GM19328 (cell line): ENCODE data around the gene GIPC3.

ENCODE experiments used
- ATAC-seq: cut with Tn5 transposase; IDR thresholded peaks from one replicate; pipeline ENCODE4 v1.9.1; 2021; ENCODE audit warnings: mild to moderate bottlenecking, moderate library complexity; ENCODE audit not compliant: unreplicated experiment

The GIPC3 gene

DNA sequence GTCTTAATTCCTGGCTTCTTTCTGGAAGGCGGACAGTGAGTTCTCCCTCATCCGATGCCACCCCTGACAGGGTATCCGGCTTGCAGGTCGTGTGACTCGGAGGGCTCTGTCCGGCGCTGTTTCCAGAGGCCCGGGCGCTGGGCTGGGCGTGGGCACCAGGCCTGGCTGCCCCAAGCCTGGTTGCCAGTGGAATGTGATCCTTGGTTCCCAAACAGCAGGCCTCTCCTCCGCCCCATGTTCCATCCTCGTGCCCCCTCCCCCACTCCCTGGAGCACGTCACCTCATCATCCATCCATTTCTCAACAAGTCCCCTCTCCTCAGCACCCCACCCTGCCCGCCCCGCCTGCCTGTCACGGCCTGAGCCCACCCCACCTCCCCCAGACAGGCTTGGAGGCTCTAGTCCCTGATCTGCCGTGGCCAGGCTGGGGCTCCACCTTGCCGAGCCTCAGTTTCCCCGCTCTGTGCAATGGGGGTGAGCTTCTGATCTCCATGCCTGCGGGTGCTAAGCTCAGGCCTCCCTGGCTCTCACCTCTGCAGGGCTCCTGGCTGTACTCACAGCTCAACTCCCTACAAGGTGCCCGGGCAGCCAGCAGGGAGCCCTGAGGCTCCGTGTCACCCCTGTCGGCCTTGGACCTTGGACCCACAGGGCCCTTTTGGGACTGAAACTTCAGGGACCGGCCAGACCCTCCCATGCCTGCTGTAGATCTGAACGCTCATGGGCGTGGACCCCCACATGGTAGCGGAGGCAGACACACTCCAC, 19.1 kb downstream of the GIPC3 start:
- ATAC-seq: no peak

GRCh38 chr19:3604987-3605343, 19.7 kb downstream of the GIPC3 start:
- no peak for ATAC-seq

- no peak for ATAC-seq
Measured at GRCh38 chr19:3605361-3605760, 20.1 kb downstream of the GIPC3 start.

DNA sequence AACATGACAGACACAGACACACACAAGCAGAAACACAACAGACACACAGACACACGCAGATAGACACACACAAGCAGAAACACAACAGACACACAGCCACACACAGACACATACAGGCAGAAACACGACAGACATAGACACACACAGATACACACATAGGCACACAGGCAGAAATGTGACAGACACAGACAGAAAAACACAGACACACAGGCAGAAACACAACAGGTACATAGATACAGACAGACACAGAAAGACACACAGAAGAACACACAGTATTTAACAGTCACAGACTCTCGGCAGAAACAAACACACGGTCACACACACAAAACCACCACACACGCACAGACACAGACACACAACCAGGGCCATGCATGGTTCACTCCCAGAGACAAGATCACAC, 20.5 kb downstream of the GIPC3 start:
- ATAC-seq: no peak

GRCh38 chr19:3606174-3606689, 21.0 kb downstream of the GIPC3 start:
- ATAC-seq: no peak

GRCh38 chr19:3606690-3607289, 21.5 kb downstream of the GIPC3 start, which contains the start of gene TBXA2R:
Gene TBXA2R, minus strand, starts transcription at chr19:3606875. Its CDS starts 6,241 bp downstream, at chr19:3600634.
- ATAC-seq: no peak

DNA sequence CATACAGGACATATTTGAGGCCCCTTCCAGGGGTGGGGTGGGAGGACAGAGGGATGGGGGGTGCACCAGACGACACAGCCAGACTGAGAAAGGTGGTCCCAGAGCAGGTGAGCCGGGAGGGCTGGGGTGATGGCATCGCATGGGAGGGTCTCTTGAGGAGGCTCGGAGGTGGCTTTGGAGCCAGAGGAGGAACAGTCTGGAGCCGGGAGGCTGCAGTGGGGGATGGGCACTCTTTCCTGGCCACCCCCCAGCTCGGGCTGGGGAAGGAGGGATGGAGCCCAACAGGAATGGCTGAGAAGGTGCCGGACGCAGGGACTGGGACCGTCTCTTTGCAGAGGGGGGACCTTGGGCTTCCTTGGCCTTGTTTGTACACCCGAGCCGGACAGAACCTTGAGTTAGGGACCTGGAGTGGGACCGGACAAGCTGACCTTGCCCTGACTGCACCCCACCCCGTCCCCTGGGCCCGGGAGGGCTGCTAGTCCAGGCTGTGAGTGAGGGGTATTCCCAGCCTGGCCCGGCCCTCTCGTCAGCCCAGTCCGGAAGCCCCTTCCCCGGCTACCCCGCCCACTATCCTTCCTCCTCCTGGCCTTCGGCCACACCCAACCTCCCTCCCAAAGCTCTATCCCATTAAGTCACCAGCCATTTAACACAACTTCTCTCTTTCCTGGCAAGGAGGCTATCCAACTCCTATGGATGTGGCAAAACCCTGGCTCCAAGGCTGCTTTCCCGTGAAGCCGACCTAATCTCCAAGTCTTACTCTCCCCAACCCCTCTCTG, 22.2 kb downstream of the GIPC3 start:
- no peak for ATAC-seq

- ATAC-seq: no peak
Measured at GRCh38 chr19:3608079-3608641, 22.9 kb downstream of the GIPC3 start.

GRCh38 chr19:3608750-3609322, 23.6 kb downstream of the GIPC3 start:
- ATAC-seq: no peak

- ATAC-seq: no peak
Measured at GRCh38 chr19:3609779-3610719, 24.8 kb downstream of the GIPC3 start.

DNA sequence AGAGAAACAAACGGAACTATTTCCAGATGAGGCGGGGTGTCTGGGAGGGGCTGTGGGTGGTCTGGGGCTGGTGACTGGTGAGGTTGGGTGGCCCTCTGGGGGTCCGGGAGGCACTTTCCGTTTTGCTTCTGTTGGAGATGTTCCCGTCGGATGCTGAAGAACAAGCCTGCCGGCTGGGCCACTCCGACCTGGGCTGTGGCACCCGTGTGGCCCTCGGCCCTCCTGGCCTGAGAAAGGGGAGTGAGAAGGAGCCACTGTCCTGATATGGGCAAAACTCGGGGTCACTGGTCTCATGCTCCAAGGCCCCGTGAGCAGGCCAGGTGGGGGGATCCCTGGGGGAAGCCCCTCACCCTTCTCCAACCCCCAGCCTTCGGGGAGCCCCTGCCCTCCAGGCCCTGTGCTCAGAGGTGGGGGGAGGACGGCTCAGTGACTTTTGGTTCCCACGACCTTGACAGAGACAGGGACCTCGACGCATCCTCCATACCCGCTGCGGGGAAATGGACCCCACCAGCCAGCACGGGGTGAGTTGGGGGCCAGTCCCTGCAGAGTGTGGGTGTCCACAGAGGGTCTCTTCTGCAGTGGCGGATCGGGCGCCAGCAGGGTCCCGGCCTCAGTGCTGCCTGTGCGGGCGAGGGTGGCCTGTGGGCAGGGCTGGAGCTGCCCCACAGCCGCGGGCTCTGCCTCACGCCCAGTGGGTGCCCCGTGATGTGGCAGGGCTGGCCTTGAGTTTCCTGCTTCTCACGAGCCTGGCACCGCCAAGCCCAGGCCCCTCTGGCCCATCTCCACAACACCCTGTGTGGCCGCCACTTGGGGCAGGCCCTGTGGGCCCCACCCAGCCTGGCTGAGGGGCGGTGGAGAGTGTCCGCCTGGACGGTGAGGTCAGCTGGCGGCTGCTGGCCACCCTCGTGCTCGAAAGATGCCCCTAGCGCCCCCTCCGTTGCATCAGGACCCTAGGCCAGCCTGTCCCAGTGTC, 25.8 kb downstream of the GIPC3 start:
- ATAC-seq: no peak

GRCh38 chr19:3611841-3612240, 26.6 kb downstream of the GIPC3 start:
- ATAC-seq: no peak

GRCh38 chr19:3612330-3612729, 27.1 kb downstream of the GIPC3 start:
- ATAC-seq: no peak

DNA sequence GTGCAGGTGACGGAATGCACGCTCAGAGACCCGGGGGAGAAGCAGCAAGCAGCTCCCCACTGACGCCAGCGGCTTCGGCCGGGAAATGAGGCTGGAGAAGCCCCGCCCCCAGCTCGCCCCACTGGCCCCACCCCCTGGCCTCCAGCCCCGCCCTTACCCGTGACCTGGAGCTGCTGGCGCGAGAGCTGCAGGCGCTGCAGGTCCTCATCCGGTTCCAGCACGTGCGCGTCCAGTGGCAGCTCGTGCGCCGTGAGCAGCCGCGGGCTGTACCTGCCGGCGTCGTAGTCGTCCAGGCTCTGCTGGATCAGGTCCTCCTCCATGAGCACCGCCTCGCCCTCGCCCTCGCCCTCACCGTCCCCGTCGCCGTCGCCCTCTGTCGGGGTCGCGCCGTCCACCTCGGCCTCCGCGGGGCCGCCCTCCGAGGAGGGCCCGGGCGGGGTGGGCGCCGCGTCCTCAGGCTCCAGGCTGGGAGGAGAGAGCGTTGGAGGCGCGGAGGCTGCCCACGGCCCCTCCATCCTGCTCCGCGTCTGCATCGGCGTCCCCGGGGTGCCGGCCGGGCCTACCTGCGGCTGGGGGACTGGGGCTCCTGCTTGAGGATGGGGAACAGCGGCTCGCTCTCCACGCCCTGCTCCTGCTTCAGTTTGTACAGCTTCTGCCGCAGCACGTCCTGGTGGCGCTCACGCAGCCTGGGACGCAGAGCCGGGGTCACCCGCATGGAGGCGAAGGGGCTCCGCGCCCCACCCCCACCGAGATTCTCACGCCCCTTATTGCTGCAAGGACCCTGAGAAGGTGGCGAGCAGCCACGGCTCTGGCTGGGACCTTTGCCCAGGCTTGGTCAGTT, 27.8 kb downstream of the GIPC3 start:
- ATAC-seq: no peak

GRCh38 chr19:3613818-3614661, 28.8 kb downstream of the GIPC3 start:
- no peak for ATAC-seq

GRCh38 chr19:3614858-3615505, 29.7 kb downstream of the GIPC3 start:
- no peak for ATAC-seq
